ENCODE data around the gene ACTL6B.

Gene ACTL6B

GRCh38 chr7:100687751-100688300 is 31.6 kb upstream of the ACTL6B start:
- Histone ChIP-seq H3K27me3 (replicated peaks) (no peaks in the 10 kb centered on the region), H3K36me3 (replicated peaks) (peaks cover 53% of the 10 kb centered on the region), H3K4me3 (ENCODE audit: low read depth, low read length) (no peak overlapping the region), H3K27ac (no peak overlapping the region)
- in situ Hi-C loops (cut with HindIII; ENCODE audit: low pct_ligation_motif_present, low sequenced_read_pairs), result no loop called here
- TF ChIP-seq CTCF (IDR thresholded peaks at IDR 0.05; ENCODE audit: low read depth, low read length, missing control alignments), result no peak
- DNase-seq, result no peak

GRCh38 chr7:100687261-100687660 is 31.0 kb upstream of the ACTL6B start:
- Histone ChIP-seq H3K36me3 (replicated peaks) (peaks cover 53% of the 10 kb centered on the region), H3K27me3 (replicated peaks) (no peaks in the 10 kb centered on the region), H3K27ac (no peak overlapping the region), H3K4me3 (ENCODE audit: low read depth, low read length) (no peak overlapping the region)
- in situ Hi-C loops (cut with HindIII; ENCODE audit: low pct_ligation_motif_present, low sequenced_read_pairs), result no loop called here
- DNase-seq, result no peak
- TF ChIP-seq CTCF (IDR thresholded peaks at IDR 0.05; ENCODE audit: low read depth, low read length, missing control alignments), result no peak

GRCh38 chr7:100686822-100687211 is 30.6 kb upstream of the ACTL6B start:
- no peak for DNase-seq
- Histone ChIP-seq H3K36me3 (replicated peaks) (peaks cover 56% of the 10 kb centered on the region), H3K27me3 (replicated peaks) (no peaks in the 10 kb centered on the region), H3K4me3 (ENCODE audit: low read depth, low read length) (no peak overlapping the region), H3K27ac (no peak overlapping the region)
- in situ Hi-C loops (cut with HindIII; ENCODE audit: low pct_ligation_motif_present, low sequenced_read_pairs), result no loop called here
- no peak for TF ChIP-seq CTCF (IDR thresholded peaks at IDR 0.05; ENCODE audit: low read depth, low read length, missing control alignments)

- H3K36me3 ChIP-seq (replicated peaks), result peaks cover 61% of the 10 kb centered on the region
- H3K4me3 ChIP-seq (ENCODE audit: low read depth, low read length), result no peak overlapping the region
- no peak overlapping the region for H3K27ac ChIP-seq
- in situ Hi-C loops (cut with HindIII; ENCODE audit: low pct_ligation_motif_present, low sequenced_read_pairs), result no loop called here
- H3K27me3 ChIP-seq (replicated peaks), result no peaks in the 10 kb centered on the region
- DNase-seq, result no peak
- no peak for TF ChIP-seq CTCF (IDR thresholded peaks at IDR 0.05; ENCODE audit: low read depth, low read length, missing control alignments)
Measured at GRCh38 chr7:100686201-100686821, 30.1 kb upstream of the ACTL6B start.

GRCh38 chr7:100685631-100686145 is 29.4 kb upstream of the ACTL6B start:
- peaks cover 60% of the 10 kb centered on the region for H3K36me3 ChIP-seq (replicated peaks)
- DNase-seq, result no peak
- TF ChIP-seq CTCF (IDR thresholded peaks at IDR 0.05; ENCODE audit: low read depth, low read length, missing control alignments), result no peak
- H3K4me3 ChIP-seq (ENCODE audit: low read depth, low read length), result no peak overlapping the region
- no peaks in the 10 kb centered on the region for H3K27me3 ChIP-seq (replicated peaks)
- in situ Hi-C loops (cut with HindIII; ENCODE audit: low pct_ligation_motif_present, low sequenced_read_pairs), result no loop called here
- no peak overlapping the region for H3K27ac ChIP-seq

All from brain microvascular endothelial cell (primary cell).